ENCODE data around the gene GIGYF2.

GIGYF2 gene

DNA sequence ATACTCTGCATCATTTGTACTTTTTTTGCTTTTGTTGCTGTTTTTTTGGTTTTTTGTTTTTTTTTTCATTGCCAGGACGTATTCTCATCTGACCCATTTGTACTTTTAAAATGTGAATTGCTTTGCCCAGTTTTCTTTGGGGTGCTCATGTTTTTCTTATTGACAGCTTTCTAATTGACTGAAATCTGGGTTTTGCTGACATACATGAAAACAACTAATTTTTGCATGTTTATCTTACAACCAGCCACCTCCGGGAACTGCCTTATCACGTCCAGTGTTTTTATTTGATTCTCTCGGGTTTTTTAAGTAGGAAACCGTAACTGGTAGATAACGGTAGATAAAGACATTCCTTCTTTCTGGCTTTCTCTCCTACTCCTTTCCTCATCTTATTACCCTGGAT, 211.6 kb downstream of the GIGYF2 start:
- no peaks in the 10 kb centered on the region for H4K20me1 ChIP-seq
- peaks cover 19 to 33% (median 23%) of the 10 kb centered on the region in 11 experiments for H3K9me3 ChIP-seq (replicated peaks in 1 of 11)
- no peak overlapping the region for H3K4me3 ChIP-seq
- H3K27me3 ChIP-seq = no peaks in the 10 kb centered on the region
- no peaks in the 10 kb centered on the region for H3K36me3 ChIP-seq
- TF ChIP-seq Cebpa-rat (IDR thresholded peaks at IDR 0.05) = no peak
- H3K27ac ChIP-seq = no peak overlapping the region
- H3K9ac ChIP-seq = no peak overlapping the region
- H3K4me2 ChIP-seq = no peak overlapping the region
- H3K4me1 ChIP-seq = peaks cover 0 to 5% (median 0%) of the 10 kb centered on the region in 10 experiments; a peak in 2 of 20 replicates

All from BLaER1 treated with 17β-estradiol and CSF1 and Interleukin-3, amounts not matched to agents 10 nM and 100 nM (cell line).